ENCODE measurements around the gene KIF6.

GRCh38 chr6:39441301-39441700, 283.9 kb downstream of the KIF6 start:
- TF ChIP-seq POLR2A (IDR thresholded peaks at IDR 0.05; ENCODE audit: low read depth): no peak
- TF ChIP-seq CTCF (IDR thresholded peaks at IDR 0.05): no peak
- TF ChIP-seq POLR2AphosphoS5 (IDR thresholded peaks at IDR 0.05): no peak
- no peak for TF ChIP-seq EP300 (IDR thresholded peaks at IDR 0.05)

Data from esophagus muscularis mucosa (tissue), 4 donors.